ENCODE measurements around the gene PLA2G4A. TPM values are rescaled to one million over a fixed set of nuclear protein-coding genes. Genes with fewer than 3 reads are reported as not detected.

The PLA2G4A gene
- total RNA-seq, 1 experiment from 2014 or later = 3.8 TPM

GRCh38 chr1:186950547-186950946, 121.8 kb downstream of the PLA2G4A start:
- no peak overlapping the region for H3K27ac Mint-ChIP-seq (ENCODE audit: low read depth, unreplicated experiment)
- intact Hi-C loops (cut with micrococcal nuclease) = no loop called here
- H3K4me1 Mint-ChIP-seq (ENCODE audit: insufficient read depth, unreplicated experiment) = peaks cover 13% of the 10 kb centered on the region
- H3K27me3 Mint-ChIP-seq (ENCODE audit: insufficient read depth, unreplicated experiment) = no peaks in the 10 kb centered on the region
- H3K36me3 Mint-ChIP-seq (ENCODE audit: insufficient read depth, unreplicated experiment) = no peaks in the 10 kb centered on the region
- no TSS peak for BruUV-seq (replicated peaks)
- ChIA-PET CTCF (interaction anchor here (0.9 to 1.7 kb wide), 6 partner anchors 9 to 345 kb away, joined by 3 to 7 read pairs (median 4); no protein-coding TSS in a partner anchor), POLR2A (interaction anchor here (0.6 to 1.7 kb wide), 5 partner anchors 8 to 539 kb away, joined by 3 to 6 read pairs (median 4); no protein-coding TSS in a partner anchor)
- no peak overlapping the region for H3K4me3 Mint-ChIP-seq (ENCODE audit: unreplicated experiment)
- DNase-seq (ENCODE audit: unreplicated experiment) = peak; percentile 97
- TF ChIP-seq, protein P1, sequence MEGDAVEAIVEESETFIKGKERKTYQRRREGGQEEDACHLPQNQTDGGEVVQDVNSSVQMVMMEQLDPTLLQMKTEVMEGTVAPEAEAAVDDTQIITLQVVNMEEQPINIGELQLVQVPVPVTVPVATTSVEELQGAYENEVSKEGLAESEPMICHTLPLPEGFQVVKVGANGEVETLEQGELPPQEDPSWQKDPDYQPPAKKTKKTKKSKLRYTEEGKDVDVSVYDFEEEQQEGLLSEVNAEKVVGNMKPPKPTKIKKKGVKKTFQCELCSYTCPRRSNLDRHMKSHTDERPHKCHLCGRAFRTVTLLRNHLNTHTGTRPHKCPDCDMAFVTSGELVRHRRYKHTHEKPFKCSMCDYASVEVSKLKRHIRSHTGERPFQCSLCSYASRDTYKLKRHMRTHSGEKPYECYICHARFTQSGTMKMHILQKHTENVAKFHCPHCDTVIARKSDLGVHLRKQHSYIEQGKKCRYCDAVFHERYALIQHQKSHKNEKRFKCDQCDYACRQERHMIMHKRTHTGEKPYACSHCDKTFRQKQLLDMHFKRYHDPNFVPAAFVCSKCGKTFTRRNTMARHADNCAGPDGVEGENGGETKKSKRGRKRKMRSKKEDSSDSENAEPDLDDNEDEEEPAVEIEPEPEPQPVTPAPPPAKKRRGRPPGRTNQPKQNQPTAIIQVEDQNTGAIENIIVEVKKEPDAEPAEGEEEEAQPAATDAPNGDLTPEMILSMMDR (IDR thresholded peaks at IDR 0.05; ENCODE audit: unreplicated experiment) = no peak
- peaks cover 8% of the 10 kb centered on the region for H3K9me3 Mint-ChIP-seq (ENCODE audit: unreplicated experiment)

DNA sequence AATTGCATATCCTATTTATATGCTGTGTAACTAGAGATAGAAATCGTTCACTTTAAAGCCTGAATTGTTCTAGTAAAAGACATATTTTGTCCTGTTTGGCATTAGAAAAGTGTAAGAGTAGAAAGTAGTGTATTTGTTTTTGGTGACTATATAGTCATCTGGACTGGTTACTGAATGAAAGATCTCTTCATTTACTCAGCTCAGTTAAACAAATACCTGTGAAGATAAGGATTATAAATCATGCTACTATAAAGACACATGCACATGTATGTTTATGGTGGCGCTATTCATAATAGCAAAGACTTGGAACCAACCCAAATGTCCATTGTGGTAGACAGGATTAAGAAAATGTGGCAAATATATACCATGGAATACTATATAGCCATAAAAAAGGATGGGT, 125.1 kb downstream of the PLA2G4A start:
- CTCF ChIA-PET = interaction anchor here (1.3 kb wide), 1 partner anchor 219 kb away, joined by 3 read pairs; no protein-coding TSS in a partner anchor
- TF ChIP-seq, protein P1 (IDR thresholded peaks at IDR 0.05; ENCODE audit: unreplicated experiment) = no peak
- Mint-ChIP-seq H3K27ac (ENCODE audit: low read depth, unreplicated experiment) (no peak overlapping the region), H3K27me3 (ENCODE audit: insufficient read depth, unreplicated experiment) (no peaks in the 10 kb centered on the region), H3K4me3 (ENCODE audit: unreplicated experiment) (no peak overlapping the region), H3K9me3 (ENCODE audit: unreplicated experiment) (peaks cover 5% of the 10 kb centered on the region), H3K36me3 (ENCODE audit: insufficient read depth, unreplicated experiment) (peaks cover 8% of the 10 kb centered on the region), H3K4me1 (ENCODE audit: insufficient read depth, unreplicated experiment) (peaks cover 5% of the 10 kb centered on the region)
- intact Hi-C loops (cut with micrococcal nuclease) = no loop called here
- BruUV-seq (replicated peaks) = no TSS peak
- POLR2A ChIA-PET = interaction anchor here (0.5 kb wide), 1 partner anchor 15 kb away, joined by 5 read pairs; no protein-coding TSS in a partner anchor
- no peak for DNase-seq (ENCODE audit: unreplicated experiment)

DNA sequence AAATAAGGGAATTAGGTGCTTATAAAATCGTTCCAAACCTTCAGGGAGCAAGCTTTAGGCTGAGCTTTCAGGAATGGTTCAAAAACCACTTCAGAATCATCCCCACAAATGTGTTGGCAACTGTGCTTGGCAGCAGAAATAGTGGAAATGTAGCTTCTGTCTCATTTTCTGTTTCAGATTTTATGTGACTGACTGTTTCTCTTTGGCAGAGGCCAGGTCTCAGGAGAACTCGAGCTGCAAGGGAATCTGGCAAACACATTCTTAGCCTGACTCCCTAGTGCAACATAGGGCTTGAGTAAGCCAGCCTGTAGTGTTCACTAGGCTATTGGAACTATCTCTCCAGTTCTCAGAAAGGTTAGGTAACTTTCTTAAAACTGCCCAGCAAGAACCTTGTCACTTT, 128.6 kb downstream of the PLA2G4A start:
- TF ChIP-seq, protein P1 (IDR thresholded peaks at IDR 0.05; ENCODE audit: unreplicated experiment) = no peak
- H3K27ac Mint-ChIP-seq (ENCODE audit: low read depth, unreplicated experiment) = no peak overlapping the region
- peaks cover 8% of the 10 kb centered on the region for H3K36me3 Mint-ChIP-seq (ENCODE audit: insufficient read depth, unreplicated experiment)
- intact Hi-C loops (cut with micrococcal nuclease) = no loop called here
- BruUV-seq (replicated peaks) = no TSS peak
- H3K4me3 Mint-ChIP-seq (ENCODE audit: unreplicated experiment) = no peak overlapping the region
- ChIA-PET POLR2A (interaction anchor here (0.6 to 1.5 kb wide), 2 partner anchors 13 to 17 kb away, joined by 3 to 4 read pairs; no protein-coding TSS in a partner anchor), CTCF (interaction anchor here (0.6 to 1.4 kb wide), 4 partner anchors 12 to 476 kb away, joined by 3 to 5 read pairs (median 4); no protein-coding TSS in a partner anchor)
- H3K9me3 Mint-ChIP-seq (ENCODE audit: unreplicated experiment) = no peaks in the 10 kb centered on the region
- peak; percentile 31 for DNase-seq (ENCODE audit: unreplicated experiment)
- peaks cover 6% of the 10 kb centered on the region for H3K4me1 Mint-ChIP-seq (ENCODE audit: insufficient read depth, unreplicated experiment)
- no peaks in the 10 kb centered on the region for H3K27me3 Mint-ChIP-seq (ENCODE audit: insufficient read depth, unreplicated experiment)

- Mint-ChIP-seq H3K36me3 (ENCODE audit: insufficient read depth, unreplicated experiment) (peaks cover 8% of the 10 kb centered on the region), H3K9me3 (ENCODE audit: unreplicated experiment) (no peaks in the 10 kb centered on the region), H3K4me3 (ENCODE audit: unreplicated experiment) (no peak overlapping the region), H3K4me1 (ENCODE audit: insufficient read depth, unreplicated experiment) (peaks cover 6% of the 10 kb centered on the region), H3K27me3 (ENCODE audit: insufficient read depth, unreplicated experiment) (no peaks in the 10 kb centered on the region), H3K27ac (ENCODE audit: low read depth, unreplicated experiment) (no peak overlapping the region)
- CTCF ChIA-PET = interaction anchor here (1.0 to 1.2 kb wide), 4 partner anchors 13 to 55 kb away, joined by 3 to 7 read pairs (median 4); no protein-coding TSS in a partner anchor
- TF ChIP-seq, protein P1 (IDR thresholded peaks at IDR 0.05; ENCODE audit: unreplicated experiment) = no peak
- peak; percentile 95 for DNase-seq (ENCODE audit: unreplicated experiment)
- intact Hi-C loops (cut with micrococcal nuclease) = no loop called here
- no TSS peak for BruUV-seq (replicated peaks)
- POLR2A ChIA-PET = interaction anchor here (0.6 to 1.7 kb wide), 7 partner anchors 8 to 321 kb away, joined by 3 to 7 read pairs (median 4); partner anchors contain the start of gene PTGS2
Measured at GRCh38 chr1:186958520-186958919, 129.8 kb downstream of the PLA2G4A start.

Data from MCF 10A (cell line).